ENCODE data around the gene PLD4. TPM values are rescaled to one million over a fixed set of nuclear protein-coding genes. Genes with fewer than 3 reads are reported as not detected.

The PLD4 gene
- total and polyA plus RNA-seq, 2 donors (not counting 1 experiment from before 2014, with no cell fraction given) = 0.17 TPM; not detected in 1

DNA sequence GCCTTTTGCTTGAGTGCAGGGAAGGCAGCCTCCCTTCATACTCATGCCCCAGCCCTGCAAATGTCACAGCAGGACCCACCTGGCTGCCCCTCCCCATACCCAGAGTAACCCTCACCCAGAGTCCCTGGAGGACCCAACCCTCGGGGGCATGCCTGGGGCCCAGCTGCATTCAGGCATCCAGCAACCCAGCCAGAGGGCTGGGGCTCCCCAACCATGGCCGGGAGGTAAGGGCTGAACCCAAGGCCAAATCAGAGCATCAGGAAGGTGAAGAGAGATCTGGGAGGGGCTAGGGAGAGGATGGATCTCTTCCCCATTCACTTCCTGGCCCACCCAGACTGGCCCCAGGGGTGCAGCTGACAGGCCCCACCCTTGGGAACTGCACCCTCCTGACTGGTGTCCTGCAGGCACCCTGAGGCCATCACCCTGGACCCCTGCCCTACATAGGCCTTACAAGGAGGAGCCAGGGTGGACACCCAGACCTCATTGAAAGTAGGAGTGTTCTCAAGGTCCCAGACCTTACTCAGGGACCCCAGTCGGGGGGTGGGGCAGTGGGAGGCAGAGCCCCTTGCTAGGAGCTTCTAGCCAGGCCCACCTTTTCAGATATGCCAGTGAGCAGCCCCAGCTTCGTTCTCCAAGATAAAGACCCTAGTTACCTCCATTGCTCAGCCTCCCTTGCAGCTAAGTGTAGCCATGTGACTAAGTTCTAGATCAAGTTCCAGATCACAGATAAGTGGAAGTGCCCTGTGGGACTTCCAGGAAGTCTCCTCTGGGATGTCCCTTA is 849 bp upstream of the PLD4 start:
- no peak overlapping the region for H3K4me3 ChIP-seq (replicated peaks in 1 of 4; ENCODE audit: control extremely low read depth in 1 of 4, insufficient read depth in 1 of 4, low read depth in 3 of 4, low read length in 4 of 4)
- H3K27ac ChIP-seq (ENCODE audit: insufficient read depth, low read length) = no peak overlapping the region
- H3K36me3 ChIP-seq (ENCODE audit: control insufficient read depth, insufficient read depth, low read length) = no peaks in the 10 kb centered on the region
- peaks cover 5% of the 10 kb centered on the region for H3K27me3 ChIP-seq (ENCODE audit: control insufficient read depth, insufficient read depth, low read length)
- TF ChIP-seq, protein P1, sequence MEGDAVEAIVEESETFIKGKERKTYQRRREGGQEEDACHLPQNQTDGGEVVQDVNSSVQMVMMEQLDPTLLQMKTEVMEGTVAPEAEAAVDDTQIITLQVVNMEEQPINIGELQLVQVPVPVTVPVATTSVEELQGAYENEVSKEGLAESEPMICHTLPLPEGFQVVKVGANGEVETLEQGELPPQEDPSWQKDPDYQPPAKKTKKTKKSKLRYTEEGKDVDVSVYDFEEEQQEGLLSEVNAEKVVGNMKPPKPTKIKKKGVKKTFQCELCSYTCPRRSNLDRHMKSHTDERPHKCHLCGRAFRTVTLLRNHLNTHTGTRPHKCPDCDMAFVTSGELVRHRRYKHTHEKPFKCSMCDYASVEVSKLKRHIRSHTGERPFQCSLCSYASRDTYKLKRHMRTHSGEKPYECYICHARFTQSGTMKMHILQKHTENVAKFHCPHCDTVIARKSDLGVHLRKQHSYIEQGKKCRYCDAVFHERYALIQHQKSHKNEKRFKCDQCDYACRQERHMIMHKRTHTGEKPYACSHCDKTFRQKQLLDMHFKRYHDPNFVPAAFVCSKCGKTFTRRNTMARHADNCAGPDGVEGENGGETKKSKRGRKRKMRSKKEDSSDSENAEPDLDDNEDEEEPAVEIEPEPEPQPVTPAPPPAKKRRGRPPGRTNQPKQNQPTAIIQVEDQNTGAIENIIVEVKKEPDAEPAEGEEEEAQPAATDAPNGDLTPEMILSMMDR (conservative IDR thresholded peaks at IDR 0.05 in 1 of 2, IDR thresholded peaks at IDR 0.05 in 1 of 2; ENCODE audit: low read depth in 1 of 2, low read length in 2 of 2) = no peak
- TF ChIP-seq EZH2 (IDR thresholded peaks at IDR 0.05; ENCODE audit: low read length, missing control alignments) = no peak
- H4K20me1 ChIP-seq (ENCODE audit: control insufficient read depth, extremely low read depth, insufficient read depth, low read length) = no peaks in the 10 kb centered on the region
- no peak overlapping the region for H2AFZ ChIP-seq (ENCODE audit: low read length)
- H3K9me3 ChIP-seq (ENCODE audit: control insufficient read depth, insufficient read depth, low read depth, low read length) = no peaks in the 10 kb centered on the region
- no peak for DNase-seq (ENCODE audit: low read depth in 2 of 2)
- H3K79me2 ChIP-seq (ENCODE audit: control insufficient read depth, insufficient read depth, low read length) = no peaks in the 10 kb centered on the region
- H3K4me1 ChIP-seq (ENCODE audit: control insufficient read depth, extremely low read depth, insufficient read depth, low read length) = no peaks in the 10 kb centered on the region
- H3K4me2 ChIP-seq (ENCODE audit: extremely low read depth, insufficient read depth, low read length) = no peak overlapping the region
- H3K9ac ChIP-seq (ENCODE audit: insufficient read depth, low read length) = no peak overlapping the region

DNA sequence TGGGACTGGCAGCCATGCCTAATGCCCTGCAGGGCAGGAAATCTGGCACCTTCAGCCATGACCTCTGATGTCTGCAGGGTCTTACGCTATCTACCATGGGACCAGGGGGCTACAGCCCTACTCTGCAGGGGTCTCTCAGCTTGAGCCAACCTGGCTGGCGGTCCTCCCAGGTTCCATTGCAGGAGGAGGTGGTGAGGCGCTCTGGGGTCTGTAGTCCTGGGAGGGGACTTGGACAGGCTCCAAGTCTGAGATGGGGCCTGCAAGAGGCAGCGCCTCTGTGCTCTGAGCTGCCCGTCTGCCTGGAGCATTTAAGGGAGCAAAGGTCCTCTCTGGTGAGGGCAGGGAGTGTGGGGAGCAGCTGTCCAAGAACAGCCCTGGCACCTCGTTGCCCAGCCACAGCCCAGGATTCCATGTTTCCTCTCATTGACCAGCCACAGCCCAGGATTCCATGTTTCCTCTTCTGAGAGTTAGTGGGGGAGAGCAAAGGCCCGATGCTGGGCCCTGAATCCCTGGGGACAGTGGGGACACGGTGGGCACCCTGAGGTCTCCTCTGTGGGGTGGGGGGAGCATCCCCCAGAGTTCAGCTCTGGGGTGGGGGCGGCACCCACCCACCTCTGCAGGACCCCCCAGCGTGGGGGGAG is 655 bp downstream of the PLD4 start:
- Histone ChIP-seq H3K9ac (ENCODE audit: insufficient read depth, low read length) (no peak overlapping the region), H3K9me3 (ENCODE audit: control insufficient read depth, insufficient read depth, low read depth, low read length) (no peaks in the 10 kb centered on the region), H3K4me3 (replicated peaks in 1 of 4; ENCODE audit: control extremely low read depth in 1 of 4, insufficient read depth in 1 of 4, low read depth in 3 of 4, low read length in 4 of 4) (no peak overlapping the region), H3K27ac (ENCODE audit: insufficient read depth, low read length) (no peak overlapping the region), H3K4me1 (ENCODE audit: control insufficient read depth, extremely low read depth, insufficient read depth, low read length) (no peaks in the 10 kb centered on the region), H3K36me3 (ENCODE audit: control insufficient read depth, insufficient read depth, low read length) (no peaks in the 10 kb centered on the region), H3K79me2 (ENCODE audit: control insufficient read depth, insufficient read depth, low read length) (no peaks in the 10 kb centered on the region), H3K27me3 (ENCODE audit: control insufficient read depth, insufficient read depth, low read length) (no peaks in the 10 kb centered on the region), H4K20me1 (ENCODE audit: control insufficient read depth, extremely low read depth, insufficient read depth, low read length) (no peaks in the 10 kb centered on the region), H2AFZ (ENCODE audit: low read length) (no peak overlapping the region), H3K4me2 (ENCODE audit: extremely low read depth, insufficient read depth, low read length) (no peak overlapping the region)
- TF ChIP-seq, protein P1 (conservative IDR thresholded peaks at IDR 0.05 in 1 of 2, IDR thresholded peaks at IDR 0.05 in 1 of 2; ENCODE audit: low read depth in 1 of 2, low read length in 2 of 2) = no peak
- no peak for TF ChIP-seq EZH2 (IDR thresholded peaks at IDR 0.05; ENCODE audit: low read length, missing control alignments)
- DNase-seq (ENCODE audit: low read depth in 2 of 2) = no peak

DNA sequence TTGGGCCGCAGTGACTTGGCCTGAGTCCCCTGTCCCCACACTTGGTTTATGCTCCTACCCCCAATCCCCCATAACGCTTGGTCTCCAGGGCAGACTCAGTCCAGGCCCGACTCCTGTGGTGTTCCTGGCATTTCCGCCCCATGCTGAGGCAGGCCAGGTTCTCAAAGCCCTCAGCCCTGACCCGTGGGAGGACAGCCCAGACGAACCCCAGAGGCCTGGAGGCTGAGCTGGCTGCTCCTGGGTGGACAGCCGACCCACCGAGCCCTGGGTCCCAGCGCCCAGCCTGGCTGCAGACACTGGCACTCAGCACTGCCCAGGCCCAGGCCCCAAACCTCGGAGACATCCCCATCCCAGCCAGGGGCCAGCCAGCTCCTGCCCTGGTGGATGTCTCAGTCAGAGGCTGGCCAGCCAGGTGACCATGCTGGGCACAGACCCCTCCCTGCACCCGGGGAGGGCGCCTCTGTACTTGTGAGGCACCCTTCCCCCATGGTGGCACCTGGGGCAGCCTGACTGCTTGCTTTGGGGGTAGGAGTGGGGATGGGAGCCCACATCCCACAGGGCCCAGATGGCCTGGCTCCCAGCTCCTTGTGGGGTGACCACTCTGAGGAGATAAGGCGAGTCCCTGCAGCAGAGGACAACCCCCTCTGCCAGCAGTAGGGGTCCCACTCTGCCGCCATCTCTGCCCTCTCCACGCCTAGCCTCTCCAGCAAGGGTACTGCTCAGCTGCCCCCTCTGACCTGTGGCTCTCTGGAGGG is 1.4 kb downstream of the PLD4 start:
- Histone ChIP-seq H3K27me3 (ENCODE audit: control insufficient read depth, insufficient read depth, low read length) (no peaks in the 10 kb centered on the region), H4K20me1 (ENCODE audit: control insufficient read depth, extremely low read depth, insufficient read depth, low read length) (no peaks in the 10 kb centered on the region), H3K79me2 (ENCODE audit: control insufficient read depth, insufficient read depth, low read length) (no peaks in the 10 kb centered on the region), H3K9ac (ENCODE audit: insufficient read depth, low read length) (no peak overlapping the region), H3K27ac (ENCODE audit: insufficient read depth, low read length) (no peak overlapping the region), H2AFZ (ENCODE audit: low read length) (no peak overlapping the region), H3K4me3 (replicated peaks in 1 of 4; ENCODE audit: control extremely low read depth in 1 of 4, insufficient read depth in 1 of 4, low read depth in 3 of 4, low read length in 4 of 4) (no peak overlapping the region), H3K9me3 (ENCODE audit: control insufficient read depth, insufficient read depth, low read depth, low read length) (no peaks in the 10 kb centered on the region), H3K36me3 (ENCODE audit: control insufficient read depth, insufficient read depth, low read length) (no peaks in the 10 kb centered on the region), H3K4me2 (ENCODE audit: extremely low read depth, insufficient read depth, low read length) (no peak overlapping the region), H3K4me1 (ENCODE audit: control insufficient read depth, extremely low read depth, insufficient read depth, low read length) (no peaks in the 10 kb centered on the region)
- no peak for TF ChIP-seq EZH2 (IDR thresholded peaks at IDR 0.05; ENCODE audit: low read length, missing control alignments)
- TF ChIP-seq, protein P1 (conservative IDR thresholded peaks at IDR 0.05 in 1 of 2, IDR thresholded peaks at IDR 0.05 in 1 of 2; ENCODE audit: low read depth in 1 of 2, low read length in 2 of 2) = no peak
- peak in 1 of 2 donors; percentile 6 for DNase-seq (ENCODE audit: low read depth in 2 of 2)

Data from fibroblast of lung (primary cell).